Psoas muscle (tissue), 8 donors: ENCODE data around the gene TCF15. TPM values are rescaled to one million over a fixed set of nuclear protein-coding genes. Genes with fewer than 3 reads are reported as not detected.

Experiments
- ATAC-seq, 4 donors: fragments of 200-7000 bp; cut with Tn5 transposase; one replicate each; pipeline ENCODE4 v1.9.1; 2020; ENCODE audit warnings: moderate library complexity in 3 of 4, mild to moderate bottlenecking in 2 of 4
- DNase-seq, 2 donors: peaks; one replicate each; pipeline ENCODE4 v3.0.0-alpha.2; 2020
- H3K27ac ChIP-seq: fragments of 200-600 bp; one replicate; pipeline ENCODE4 v1.8.0; 2022
- H3K27me3 ChIP-seq, 3 donors: fragments of 200-600 bp in 1 of 3; one replicate each; pipeline versions ENCODE4 v1.6.1 to v1.8.0; 2013 to 2022; ENCODE audit warnings: low read length in 2 of 3, mild to moderate bottlenecking in 2 of 3, moderate library complexity in 1 of 3; ENCODE audit not compliant: insufficient read depth in 3 of 3
- H3K36me3 ChIP-seq, 2 donors: fragments of 200-600 bp in 1 of 2; one replicate each; pipeline versions ENCODE4 v1.6.1 to v1.8.0; 2013 to 2022; ENCODE audit warnings: low read depth in 1 of 2, mild to moderate bottlenecking in 1 of 2, moderate library complexity in 1 of 2; ENCODE audit not compliant: insufficient read depth in 1 of 2
- H3K4me1 ChIP-seq: fragments of 200-600 bp; one replicate; pipeline ENCODE4 v1.8.0; 2022
- H3K4me3 ChIP-seq: fragments of 200-600 bp; one replicate; pipeline ENCODE4 v1.8.0; 2022; ENCODE audit warnings: mild to moderate bottlenecking
- H3K9me3 ChIP-seq: fragments of 200-600 bp; one replicate; pipeline ENCODE4 v1.8.0; 2022
- CTCF ChIP-seq: fragments of 200-600 bp; IDR thresholded peaks from one replicate; pipeline ENCODE4 v1.8.0; 2022; ENCODE audit warnings: antibody characterized with exemption
- WGBS, 3 donors: extraction: QIAGEN DNeasy Blood & Tissue Kit; methylation state at CpG; one replicate each; pipeline versions ENCODE4 v1.1.6 to v1.1.7; 2013; 5-methylcytosine and 5-hydroxymethylcytosine counted together
- intact Hi-C, 2 donors: fragments of 100-400 bp; cut with DNase I; formaldehyde crosslinking; loops; one replicate each; pipeline versions ENCODE4 v1.11.0 to v1.14.2; 2022
- polyA plus RNA-seq, 3 donors: library from polyadenylated mRNA; stranded (reverse); fragments of 200-250 nt; gene quantifications; one replicate each; pipeline ENCODE4 v1.2.3, GENCODE V29; 2013
- total RNA-seq, 4 donors: library from RNA; stranded (reverse); fragmentation: NEBNext Ultra II Directional in 2 of 4; extraction: Animal tissue kit (Norgen Biotek cat#: 25700) in 2 of 4; gene quantifications; one replicate each; pipeline versions ENCODE4 v1.2.1 to v1.2.4, GENCODE V29; 2021 to 2023
- donor health status: healthy with polysubstance abuse.
- donor health status: DM: no; HTN: no; CAD: no; lungs with moderate emphysema.
- donor health status: Bipolar disorder and iron deficiency.
- donor health status: healthy.
- donor health status: DM: yes; HTN: yes; CAD: no.
- donor health status: DM: no; HTN: no; CAD: no.
- donor health status: DM: no; HTN: no; CAD: no.
- donor health status: DM: yes; HTN: yes; CAD: no.

TCF15 gene
- total and polyA plus RNA-seq, 7 donors, result 3.0 to 10.6 (median 5.1) TPM

DNA sequence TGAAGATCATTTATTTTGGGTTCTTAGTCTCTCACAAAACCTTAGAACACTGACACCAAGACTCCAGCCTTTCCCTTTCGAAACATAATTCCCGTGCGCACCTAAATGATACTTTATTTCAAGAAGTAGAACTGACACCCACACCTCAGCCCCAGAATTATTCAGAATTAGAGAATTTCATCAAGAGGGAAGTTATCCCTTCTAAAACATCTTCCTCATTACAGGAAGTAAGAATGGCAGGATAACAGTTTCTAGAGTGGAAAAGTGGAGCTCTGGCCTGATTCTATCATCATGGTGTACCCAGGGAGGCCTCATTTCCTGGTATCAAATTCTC lies 44.3 kb upstream of the TCF15 start:
- peaks cover 7 to 19% of the 10 kb centered on the region in 2 donors for H3K36me3 ChIP-seq
- intact Hi-C loops, result loop anchor here (5.0 to 10.0 kb wide), 4 partner anchors 73 to 180 kb away; partner anchors contain the start of gene FAM110A (in 1 of the 2)
- peak overlapping the region; percentile 89 for H3K27ac ChIP-seq
- WGBS, 3 donors, result 92 to 94% (median 93%) methylated on average over 3 of the region's 3 CpGs
- no peak for DNase-seq
- peaks cover 11% of the 10 kb centered on the region for H3K4me1 ChIP-seq
- H3K27me3 ChIP-seq, result peaks cover 0 to 3% (median 0%) of the 10 kb centered on the region in 3 donors
- no peak for ATAC-seq
- H3K9me3 ChIP-seq, result no peaks in the 10 kb centered on the region
- TF ChIP-seq CTCF, result no peak
- peak overlapping the region; percentile 85 for H3K4me3 ChIP-seq

- no peak for TF ChIP-seq CTCF
- H3K27ac ChIP-seq, result peak overlapping the region; percentile 89
- intact Hi-C loops, result loop anchor here (5.0 to 10.0 kb wide), 4 partner anchors 73 to 181 kb away; partner anchors contain the start of gene FAM110A (in 1 of the 2)
Observed at GRCh38 chr20:653590-654416, 43.7 kb upstream of the TCF15 start.

DNA sequence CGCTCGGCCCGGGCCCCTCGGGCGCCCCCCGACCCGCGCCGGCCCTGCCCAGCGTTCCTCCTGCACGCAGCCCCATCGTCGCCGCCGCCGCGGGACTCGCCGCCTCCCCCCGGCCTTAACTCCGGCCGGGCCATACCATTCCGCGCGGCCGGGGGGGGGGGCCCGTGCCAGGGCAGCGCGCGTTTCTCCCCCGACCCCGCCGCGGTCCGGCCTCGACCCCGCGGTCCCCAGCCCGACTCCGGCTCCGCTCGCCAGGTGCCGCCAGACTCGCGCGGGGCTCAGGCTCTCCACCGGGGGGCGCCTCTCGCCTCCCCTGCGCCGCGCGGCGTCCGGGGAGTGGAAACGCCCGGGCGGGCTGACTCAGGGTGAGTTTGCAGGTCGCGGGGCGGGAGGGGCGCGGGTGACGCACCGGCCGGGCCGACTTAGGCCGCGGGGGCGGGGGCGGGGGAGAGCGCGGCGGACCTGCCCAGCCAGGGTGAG lies 43.0 kb upstream of the TCF15 start, which contains the start of gene SRXN1:
TSS of gene SRXN1 (minus strand) at position 91 of the 480 bp plus-strand sequence. CDS start at position 76, 15 bp downstream.
- peak; percentile 65 for TF ChIP-seq CTCF
- peak; percentile 95 to 97 (median 96) for ATAC-seq

More at GRCh38 chr20:653590-654416, 43.7 kb upstream of the TCF15 start:
- ATAC-seq, result peak in 3 of 4 donors; percentile 10 to 24 (median 22)
- Histone ChIP-seq H3K9me3 (no peaks in the 10 kb centered on the region), H3K4me3 (peak overlapping the region; percentile 85), H3K36me3 (peaks cover 8 to 25% of the 10 kb centered on the region in 2 donors), H3K4me1 (peaks cover 11% of the 10 kb centered on the region), H3K27me3 (peaks cover 0 to 3% (median 0%) of the 10 kb centered on the region in 3 donors)
- WGBS, 3 donors, result 6 to 22% (median 9%) methylated on average over 26 to 31 of the region's 31 CpGs
- no peak for DNase-seq

GRCh38 chr20:652615-653109 lies 42.6 kb upstream of the TCF15 start:
- Histone ChIP-seq H3K4me3 (peak overlapping the region; percentile 85), H3K27ac (peak overlapping the region; percentile 89), H3K27me3 (no peaks in the 10 kb centered on the region), H3K36me3 (peaks cover 18 to 37% of the 10 kb centered on the region in 2 donors), H3K9me3 (no peaks in the 10 kb centered on the region), H3K4me1 (peaks cover 11% of the 10 kb centered on the region)
- no peak for TF ChIP-seq CTCF
- ATAC-seq (peak in 3 of 4 donors; percentile 0 to 8 (median 1)), DNase-seq (no peak)
- WGBS, 3 donors, result 2 to 3% (median 3%) methylated on average over 24 to 36 of the region's 36 CpGs
- intact Hi-C loops, result loop anchor here (5.0 to 10.0 kb wide), 4 partner anchors 75 to 182 kb away; partner anchors contain the start of gene FAM110A (in 1 of the 2)

More for the DNA sequence above, 43.0 kb upstream of the TCF15 start, which contains the start of gene SRXN1:
- H3K4me1 ChIP-seq, result peaks cover 11% of the 10 kb centered on the region
- peaks cover 14 to 32% of the 10 kb centered on the region in 2 donors for H3K36me3 ChIP-seq
- H3K27ac ChIP-seq, result peak within 1 kb of the TSS; percentile 89
- peaks cover 0 to 3% (median 0%) of the 10 kb centered on the region in 3 donors for H3K27me3 ChIP-seq
- H3K4me3 ChIP-seq, result peak within 1 kb of the TSS; percentile 85
- 0 to 1% (median 0%) methylated on average over 34 to 74 of the region's 74 CpGs for WGBS, 3 donors
- H3K9me3 ChIP-seq, result no peaks in the 10 kb centered on the region
- intact Hi-C loops, result loop anchor here (5.0 to 10.0 kb wide), 4 partner anchors 74 to 182 kb away; partner anchors contain the start of gene FAM110A (in 1 of the 2)
- peak; percentile 95 to 97 for DNase-seq
